LNCAP (cell line): ENCODE data around the gene RAP1GAP.

ENCODE experiments used
- TF ChIP-seq, protein P1 (sequence below): fragments of 450-650 bp; IDR thresholded peaks from 2 replicates; pipeline ENCODE4 v1.5.1; 2017; ENCODE audit warnings: mild to moderate bottlenecking

Gene RAP1GAP

DNA sequence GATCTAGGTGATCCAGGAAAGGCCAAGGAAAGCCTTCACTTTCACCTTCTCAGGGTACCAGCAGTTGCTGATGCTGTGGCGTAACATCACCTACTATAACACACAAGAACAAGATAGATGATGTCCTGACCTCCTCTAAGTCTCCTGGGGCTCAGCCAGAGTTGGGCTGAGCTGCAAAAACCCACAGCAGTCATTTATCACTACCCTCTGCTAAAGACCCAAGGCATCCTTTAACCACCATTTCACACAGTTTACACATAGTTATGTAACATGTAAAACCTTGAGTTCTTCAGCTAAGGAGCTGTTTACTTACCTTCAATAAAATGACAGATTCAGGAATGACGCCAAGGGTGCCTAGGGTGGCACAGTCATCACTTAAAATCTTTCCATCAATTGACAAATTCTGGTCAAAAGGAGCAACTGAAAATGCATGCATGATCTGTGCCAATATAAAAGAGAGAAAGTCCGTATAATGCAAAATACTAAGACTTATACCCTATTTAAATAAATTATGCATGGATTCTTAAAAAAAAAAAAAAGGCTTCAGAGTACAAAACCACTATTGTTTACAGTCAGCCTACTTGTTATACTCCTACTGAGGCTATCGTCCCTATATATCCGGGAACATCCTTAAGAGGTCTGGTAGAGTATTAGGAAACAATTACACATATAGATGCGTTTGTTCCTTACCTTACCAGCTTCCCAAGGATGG, 20.7 kb upstream of the RAP1GAP start:
- TF ChIP-seq, protein P1, sequence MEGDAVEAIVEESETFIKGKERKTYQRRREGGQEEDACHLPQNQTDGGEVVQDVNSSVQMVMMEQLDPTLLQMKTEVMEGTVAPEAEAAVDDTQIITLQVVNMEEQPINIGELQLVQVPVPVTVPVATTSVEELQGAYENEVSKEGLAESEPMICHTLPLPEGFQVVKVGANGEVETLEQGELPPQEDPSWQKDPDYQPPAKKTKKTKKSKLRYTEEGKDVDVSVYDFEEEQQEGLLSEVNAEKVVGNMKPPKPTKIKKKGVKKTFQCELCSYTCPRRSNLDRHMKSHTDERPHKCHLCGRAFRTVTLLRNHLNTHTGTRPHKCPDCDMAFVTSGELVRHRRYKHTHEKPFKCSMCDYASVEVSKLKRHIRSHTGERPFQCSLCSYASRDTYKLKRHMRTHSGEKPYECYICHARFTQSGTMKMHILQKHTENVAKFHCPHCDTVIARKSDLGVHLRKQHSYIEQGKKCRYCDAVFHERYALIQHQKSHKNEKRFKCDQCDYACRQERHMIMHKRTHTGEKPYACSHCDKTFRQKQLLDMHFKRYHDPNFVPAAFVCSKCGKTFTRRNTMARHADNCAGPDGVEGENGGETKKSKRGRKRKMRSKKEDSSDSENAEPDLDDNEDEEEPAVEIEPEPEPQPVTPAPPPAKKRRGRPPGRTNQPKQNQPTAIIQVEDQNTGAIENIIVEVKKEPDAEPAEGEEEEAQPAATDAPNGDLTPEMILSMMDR: no peak

DNA sequence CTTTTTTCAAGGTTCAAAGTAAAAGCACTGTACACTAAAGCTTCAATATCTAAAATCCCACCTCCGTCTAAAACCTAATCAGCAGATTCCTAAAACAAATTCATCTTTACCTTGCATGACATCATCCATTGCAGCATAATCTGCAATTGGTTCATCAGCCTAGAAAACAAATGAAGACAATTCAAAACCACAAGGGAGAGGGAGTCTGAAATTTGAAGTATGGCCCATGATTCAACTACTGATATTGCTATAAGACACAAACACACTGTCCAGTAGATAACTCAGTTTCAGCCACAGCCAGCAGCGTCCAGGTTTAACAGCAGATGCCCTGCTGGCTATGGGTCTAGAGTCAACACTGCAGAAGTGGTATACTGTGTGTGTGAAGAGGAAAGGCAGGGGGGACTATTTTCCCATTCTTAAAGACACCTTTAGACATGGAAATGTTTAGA, 17.9 kb upstream of the RAP1GAP start:
- TF ChIP-seq, protein P1: no peak

DNA sequence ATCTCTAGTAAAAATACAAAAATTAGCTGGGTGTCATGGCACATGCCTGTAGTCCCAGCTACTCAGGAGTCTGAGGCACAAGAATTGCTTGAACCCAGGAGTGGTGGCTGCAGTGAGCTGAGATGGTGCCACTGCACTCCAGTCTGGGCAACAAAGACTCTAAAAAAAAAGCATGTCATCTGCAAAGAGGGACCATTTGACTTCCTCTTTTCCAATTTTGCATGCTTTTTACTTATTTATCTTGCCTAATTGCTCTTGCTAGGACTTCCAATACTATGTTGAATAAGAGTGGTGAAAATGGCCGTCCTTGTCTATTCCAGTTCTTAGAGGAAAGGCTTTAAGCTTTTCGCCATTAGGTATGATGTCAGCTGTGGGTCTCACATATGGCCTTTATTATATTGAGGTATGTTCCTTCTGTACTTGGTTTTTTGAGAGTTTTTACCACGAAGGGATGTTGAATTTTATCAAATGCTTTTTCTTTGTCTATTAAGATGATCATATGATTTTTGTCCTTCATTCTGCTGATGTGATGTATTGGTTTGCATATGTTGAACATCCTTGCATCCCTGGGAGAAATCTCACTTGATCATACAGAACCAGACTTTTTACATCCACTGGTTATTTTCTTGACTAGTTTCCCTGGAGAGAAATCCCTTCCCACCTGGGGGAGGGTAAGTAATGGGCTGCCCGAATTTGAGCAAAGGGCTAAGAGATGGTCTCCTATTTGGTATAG, 17.0 kb upstream of the RAP1GAP start:
- TF ChIP-seq, protein P1: no peak

DNA sequence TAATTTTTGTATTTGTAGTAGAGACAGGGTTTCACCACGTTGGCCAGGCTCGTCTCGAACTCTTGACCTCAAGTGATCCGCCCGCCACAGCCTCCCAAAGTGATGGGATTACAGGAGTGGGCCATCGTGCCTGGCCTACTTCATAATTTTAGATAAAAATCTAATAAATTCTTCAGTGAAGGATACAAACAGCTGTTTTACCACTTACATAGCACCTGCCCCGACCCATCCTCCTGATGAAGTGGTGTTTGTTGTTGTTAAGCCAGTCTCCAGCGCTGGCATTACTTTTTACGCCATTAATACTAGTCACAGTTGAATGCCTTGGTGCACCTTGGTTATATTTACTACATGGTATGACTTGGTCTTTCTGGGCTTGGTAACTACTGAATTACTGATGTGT, 12.3 kb upstream of the RAP1GAP start:
- TF ChIP-seq, protein P1: no peak

DNA sequence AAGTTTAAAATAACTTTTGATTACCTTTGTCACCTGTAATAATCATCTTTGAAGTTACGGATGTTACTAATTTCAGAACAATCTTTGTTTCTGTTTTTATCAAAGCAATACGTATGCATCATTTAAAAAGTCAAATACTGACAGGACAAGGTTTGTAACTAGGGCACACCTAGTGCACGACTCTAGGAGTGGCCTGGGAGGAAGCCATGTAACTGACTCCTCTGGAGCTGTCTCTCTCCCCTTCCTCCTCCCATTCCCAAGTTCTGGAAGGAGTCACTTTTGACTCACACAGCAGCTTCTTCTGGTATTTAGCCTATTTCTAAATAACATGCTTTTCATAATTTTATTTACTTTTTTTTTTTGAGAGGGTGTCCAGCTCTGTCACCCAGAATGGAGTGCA, 11.8 kb upstream of the RAP1GAP start:
- TF ChIP-seq, protein P1: no peak

DNA sequence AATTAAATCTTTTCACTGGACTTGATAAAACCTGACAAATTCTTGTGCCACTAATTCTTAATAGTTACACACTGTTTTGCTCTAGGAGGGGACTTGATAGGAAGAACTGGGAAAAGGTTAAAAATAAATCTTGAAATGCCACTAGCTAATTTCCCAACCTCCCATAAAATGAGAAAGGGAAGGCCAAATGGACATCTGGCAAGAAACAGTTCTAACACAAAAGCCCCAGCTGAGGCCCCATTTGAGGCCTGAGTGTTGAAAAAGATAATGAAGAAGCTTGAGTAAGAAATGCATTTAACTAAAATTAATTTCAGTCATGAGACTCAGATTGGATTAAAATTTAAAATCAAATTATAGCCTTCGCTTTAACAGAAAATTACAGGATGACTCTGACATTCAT, 11.2 kb upstream of the RAP1GAP start:
- TF ChIP-seq, protein P1: no peak

DNA sequence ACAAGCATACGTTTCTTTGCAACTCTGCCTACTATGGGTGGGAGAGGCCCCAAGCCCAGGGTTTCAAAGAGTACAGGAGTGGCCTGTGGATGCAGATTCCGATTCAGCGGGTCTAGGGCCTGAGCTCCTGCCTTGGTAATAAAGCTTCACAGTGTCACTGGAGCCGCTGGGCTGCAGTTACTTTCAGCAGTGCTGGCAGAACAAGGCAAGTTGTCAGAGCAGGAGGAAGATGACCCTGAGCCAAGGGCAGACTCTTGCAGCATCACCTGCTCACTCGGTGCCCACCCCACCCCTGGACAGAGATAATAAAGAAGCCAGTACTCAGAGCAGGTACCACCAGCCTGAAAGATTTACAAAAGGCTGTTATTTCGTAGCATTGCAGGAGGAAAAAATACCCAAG, 8.0 kb upstream of the RAP1GAP start:
- TF ChIP-seq, protein P1: no peak
